Activated CD4-positive, alpha-beta T cell treated with anti-CD3 and anti-CD28 coated beads for 1 hour (primary cell): Measurements from ENCODE around the gene GSTCD.
"Not testable (repeated sequence)": the region's sequence is repeated elsewhere in the genome, so short reads cannot be mapped to it uniquely, and the experiment has no call there.

Experiments
- DNase-seq: peaks from one replicate; pipeline ENCODE4 v3.0.0-alpha.2; 2020

GSTCD gene

DNA sequence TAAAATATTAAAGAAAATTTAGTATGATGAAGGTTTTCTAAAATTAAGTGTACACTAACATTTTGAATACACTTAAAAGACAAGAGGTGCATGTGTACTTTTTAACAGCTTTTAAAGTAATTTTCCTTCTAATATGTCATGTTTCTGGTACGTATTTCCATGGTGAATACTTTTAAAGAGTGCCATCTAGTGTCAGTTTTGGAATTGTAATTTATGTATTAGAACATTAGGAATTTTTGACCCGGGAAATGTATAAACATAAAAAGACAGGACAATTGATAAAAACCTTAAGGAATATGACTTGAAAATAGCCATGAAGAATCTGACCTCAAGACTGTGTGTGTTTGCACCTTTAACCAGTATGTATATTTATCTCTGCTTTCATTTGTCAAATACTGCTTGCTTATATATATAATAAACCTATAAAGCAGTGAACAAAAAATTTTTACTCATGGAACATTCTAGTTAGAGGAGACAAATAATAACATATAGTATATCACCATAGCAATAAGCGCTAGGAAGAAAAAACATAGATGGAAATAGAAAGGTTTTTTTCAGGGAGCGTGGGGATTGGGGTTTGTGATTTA lies 7.2 kb downstream of the GSTCD start:
- no peak for DNase-seq

DNA sequence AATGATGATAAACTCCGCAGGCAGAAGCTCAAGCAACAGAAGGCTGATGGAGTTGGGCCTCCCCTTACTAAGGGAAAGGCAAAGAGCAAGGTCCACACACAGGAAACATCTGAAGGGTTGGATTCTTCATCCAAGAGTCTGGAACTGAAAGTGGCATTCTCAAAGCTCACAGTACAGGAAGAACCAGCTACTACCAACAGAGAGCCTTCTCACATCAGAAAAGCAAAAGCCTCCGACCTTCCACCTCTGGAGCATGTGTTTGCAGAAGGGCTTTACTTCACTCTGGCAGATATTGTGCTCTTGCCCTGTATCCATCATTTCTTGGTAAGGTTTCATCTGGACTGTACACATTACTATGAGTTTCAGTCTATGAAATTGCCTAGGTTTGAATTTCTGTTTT lies 10.6 kb downstream of the GSTCD start:
- no peak for DNase-seq

DNA sequence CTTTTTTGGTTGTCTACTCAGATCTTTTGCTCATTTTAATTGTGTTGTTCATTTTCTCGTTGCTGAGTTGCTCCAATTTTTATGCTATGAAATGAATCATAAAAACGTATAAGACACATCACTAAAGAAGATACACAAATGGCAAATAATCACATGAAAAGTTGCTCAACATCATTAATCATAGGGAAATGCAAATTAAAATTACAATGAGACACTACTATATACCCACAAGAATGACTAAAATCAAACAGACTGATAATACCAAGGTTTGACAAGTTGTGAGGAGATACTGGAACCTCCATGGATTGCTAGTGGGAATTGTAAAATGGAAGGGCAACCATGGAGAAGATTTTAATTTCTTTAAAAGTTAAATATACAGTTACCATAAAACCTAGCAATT lies 17.0 kb downstream of the GSTCD start:
- DNase-seq: no peak

DNA sequence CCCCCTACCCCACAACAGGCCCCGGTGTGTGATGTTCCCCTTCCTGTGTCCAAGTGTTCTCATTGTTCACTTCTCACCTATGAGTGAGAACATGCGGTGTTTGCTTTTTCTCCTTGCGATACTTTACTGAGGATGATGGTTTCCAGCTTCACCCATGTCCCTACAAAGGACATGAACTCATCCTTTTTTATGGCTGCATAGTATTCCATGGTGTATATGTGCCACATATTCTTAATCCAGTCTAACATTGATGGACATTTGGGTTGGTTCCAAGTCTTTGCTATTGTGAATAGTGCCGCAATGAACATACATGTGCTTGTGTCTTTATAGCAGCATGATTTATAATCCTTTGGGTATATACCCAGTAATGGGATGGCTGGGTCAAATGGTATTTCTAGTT lies 21.3 kb downstream of the GSTCD start:
- DNase-seq: not testable (repeated sequence)

DNA sequence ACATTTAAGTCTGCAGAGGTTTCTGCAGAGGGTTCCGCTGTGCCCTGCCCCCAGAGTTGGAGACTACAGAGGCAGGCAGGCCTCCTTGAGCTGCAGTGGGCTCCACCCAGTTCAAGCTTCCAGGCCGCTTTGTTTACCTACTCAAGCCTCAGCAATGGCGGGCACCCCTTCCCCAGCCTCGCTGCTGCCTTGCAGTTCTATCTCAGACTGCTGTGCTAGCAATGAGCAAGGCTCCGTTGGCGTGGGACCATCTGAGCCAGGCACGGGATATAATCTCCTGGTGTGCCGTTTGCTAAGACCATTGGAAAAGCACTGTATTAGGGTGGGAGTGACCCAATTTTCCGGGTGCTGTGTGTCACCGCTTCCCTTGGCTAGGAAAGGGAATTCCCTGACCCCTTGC lies 26.6 kb downstream of the GSTCD start:
- DNase-seq: not testable (repeated sequence)

DNA sequence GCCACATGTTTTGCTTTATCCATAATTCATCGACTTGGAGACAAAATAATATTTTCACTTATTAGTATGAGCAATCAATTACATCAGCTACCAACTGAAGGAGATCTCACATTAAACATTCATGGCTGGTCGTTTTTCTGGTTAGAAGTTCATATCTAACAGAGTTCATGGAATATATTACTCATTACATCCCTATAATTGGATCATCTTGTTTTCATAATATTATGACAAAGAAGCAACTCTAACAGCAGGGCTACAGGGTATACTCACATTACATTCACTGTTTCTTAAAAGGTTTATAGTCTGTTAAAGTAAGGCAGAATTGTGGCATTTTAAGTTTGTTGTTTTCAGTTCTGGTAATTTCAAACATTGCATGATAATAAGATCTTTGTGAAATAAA lies 33.0 kb downstream of the GSTCD start:
- no peak for DNase-seq

DNA sequence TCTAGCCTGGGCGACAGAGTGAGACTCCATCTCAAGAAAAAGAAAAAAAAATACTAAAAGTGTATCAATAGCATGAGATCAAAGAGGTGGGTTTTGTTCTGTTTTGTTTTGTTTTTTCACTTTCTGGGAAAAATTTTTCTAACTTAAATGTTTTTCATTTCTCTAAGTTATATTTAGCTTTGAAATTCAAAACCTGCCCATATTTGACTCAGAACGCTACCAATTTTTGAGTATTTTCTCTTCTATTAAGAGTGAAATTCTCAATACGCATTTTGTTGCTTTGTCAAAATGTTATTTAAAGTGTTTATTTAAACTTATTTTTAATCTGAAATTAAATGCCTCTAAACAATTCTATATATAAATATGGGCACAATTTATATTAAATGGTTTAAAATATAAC lies 39.6 kb downstream of the GSTCD start:
- DNase-seq: no peak

DNA sequence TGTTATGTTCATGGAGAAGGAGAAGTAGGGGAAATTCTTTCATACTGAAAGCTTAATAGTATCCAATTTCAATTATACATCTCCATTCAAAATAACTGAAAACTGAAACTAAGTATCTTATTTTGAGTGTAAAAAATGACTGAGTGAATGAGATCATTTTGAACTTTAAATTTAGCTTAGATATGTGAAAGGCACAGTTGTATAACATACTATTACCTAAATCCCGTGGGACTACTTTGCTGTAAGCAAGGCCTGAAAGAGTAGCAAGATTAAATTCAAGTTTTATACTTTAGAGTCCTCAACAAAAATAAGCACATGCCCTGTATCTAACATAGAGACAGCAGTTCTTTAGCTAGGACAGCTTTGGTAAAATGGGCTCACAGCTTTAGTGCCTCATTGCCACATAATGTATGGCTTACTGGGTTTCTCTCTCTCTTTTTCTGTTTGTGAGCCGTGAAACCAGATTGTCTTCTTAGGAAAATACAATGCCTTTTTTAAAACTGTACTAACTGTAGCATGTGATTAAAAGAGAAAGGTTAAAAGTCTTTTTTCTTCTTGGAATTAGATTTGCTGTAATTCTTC lies 43.2 kb downstream of the GSTCD start:
- no peak for DNase-seq

DNA sequence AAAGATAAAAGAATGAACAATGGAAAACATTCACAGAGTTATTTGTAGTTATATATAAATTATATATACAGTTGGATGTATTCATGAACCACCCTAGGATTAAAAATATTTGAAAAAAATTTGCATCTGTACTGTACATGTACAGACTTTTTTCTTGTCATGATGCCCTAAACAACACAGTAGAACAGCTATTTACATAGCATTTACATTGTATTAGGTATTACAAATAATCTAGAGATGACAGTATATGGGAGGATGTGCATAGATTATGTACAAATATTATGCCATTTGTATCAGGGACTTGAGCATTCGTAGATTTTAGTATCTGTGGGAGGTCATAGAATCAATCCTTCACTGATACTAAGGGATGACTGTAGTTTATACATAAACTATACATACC lies 44.8 kb downstream of the GSTCD start:
- no peak for DNase-seq

DNA sequence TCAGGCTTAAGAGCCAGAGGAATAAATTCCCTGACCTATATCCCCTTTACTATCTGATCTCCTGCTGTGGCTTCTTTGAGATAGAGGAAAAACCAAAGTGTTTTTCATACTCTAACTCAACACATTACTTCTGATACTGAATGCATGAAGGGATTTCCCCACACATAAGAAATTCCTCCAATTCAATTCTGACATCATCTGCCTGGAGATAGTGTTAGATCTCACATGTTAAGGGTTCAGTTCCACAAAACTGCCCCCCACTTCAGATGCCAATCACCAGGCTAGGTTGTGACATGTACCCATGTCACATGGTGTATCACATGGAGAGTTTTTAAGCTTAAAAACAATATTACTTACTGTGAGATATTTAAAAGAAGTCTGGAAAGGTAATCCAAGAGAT lies 46.8 kb downstream of the GSTCD start:
- DNase-seq: no peak

DNA sequence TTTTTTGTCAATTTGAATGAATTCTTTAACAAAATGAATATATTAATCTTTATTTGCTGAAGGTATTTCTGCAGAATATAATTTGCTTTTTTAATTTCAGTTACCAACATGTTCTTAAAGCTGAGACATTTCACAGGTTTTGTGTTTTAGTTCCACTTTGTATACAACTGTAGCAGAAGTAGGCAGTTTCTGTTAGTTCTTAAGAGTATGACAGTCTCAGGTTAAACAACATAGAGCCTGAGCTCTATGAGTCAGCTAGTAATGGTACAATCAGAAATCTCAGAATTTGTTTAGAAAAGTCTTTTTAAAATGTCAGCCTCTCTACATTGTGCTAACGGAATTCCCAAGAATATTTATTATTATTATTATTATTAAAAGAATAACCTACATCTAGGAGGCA lies 50.4 kb downstream of the GSTCD start:
- no peak for DNase-seq

DNA sequence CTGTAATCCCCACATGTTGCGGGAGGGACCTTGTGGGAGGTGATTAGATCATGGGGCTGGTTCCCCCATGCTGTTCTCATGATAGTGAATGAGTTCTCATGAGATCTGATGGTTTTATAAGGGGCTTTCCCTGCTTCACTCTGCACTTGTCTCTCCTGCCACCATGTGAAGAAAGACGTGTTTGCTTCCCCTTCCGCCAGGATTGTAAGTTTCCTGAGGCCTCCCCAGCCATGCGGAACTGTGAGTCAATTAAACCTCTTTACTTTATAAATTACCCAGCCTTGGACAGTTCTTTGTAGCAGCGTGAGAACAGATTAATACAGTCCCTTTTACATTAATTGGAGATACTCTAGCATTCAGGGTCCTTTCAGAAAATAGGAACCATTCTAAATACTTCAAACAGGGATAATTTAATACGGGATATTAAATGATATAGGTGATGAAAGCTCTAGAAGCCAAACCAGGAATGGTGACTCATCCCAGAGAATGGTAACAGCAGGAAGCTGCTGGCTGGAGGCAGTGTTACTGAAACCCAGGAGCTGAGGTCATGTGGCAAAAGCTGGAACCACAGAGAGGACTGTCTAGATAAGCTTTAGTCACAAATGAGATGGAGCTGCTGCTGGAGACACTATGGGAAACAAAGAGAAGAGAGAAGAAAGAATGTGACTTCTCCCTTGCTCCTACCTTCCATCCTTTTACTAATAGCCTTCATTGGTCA lies 57.3 kb downstream of the GSTCD start:
- DNase-seq: no peak

DNA sequence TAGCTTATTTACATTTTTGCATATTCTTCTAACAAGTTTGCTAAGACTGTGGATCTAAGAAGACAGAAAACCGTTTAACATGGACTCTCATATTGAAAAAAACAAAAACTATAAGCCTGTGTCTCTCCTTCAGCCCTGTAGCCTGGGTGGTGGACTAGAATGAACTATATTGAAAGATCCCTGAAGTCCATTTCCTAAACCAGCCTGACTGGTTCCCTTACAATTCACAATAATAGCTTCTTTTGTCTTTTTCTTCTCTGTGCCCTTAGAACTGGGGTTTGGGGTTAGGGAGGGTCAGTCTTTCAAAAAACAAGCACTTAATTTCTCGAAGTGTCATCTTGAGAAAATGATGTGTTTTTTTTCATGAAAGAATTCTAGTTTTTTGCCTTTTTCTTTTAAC lies 59.0 kb downstream of the GSTCD start:
- no peak for DNase-seq

DNA sequence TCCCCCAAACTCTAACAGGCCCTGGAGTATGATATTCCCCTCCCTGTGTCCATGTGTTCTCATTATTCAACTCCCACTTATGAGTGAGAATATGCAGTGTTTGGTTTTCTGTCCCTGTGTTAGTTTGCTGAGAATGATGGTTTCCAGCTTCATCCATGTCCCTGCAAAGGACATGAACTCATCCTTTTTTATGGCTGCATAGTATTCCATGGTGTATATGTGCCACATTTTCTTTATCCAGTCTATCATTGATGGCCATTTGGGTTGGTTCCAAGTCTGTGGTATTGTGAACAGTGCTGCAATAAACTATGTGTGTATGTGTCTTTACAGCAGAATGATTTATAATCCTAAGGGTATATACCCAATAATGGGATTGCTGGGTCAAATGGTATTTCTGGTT lies 61.9 kb downstream of the GSTCD start:
- not testable (repeated sequence) for DNase-seq

DNA sequence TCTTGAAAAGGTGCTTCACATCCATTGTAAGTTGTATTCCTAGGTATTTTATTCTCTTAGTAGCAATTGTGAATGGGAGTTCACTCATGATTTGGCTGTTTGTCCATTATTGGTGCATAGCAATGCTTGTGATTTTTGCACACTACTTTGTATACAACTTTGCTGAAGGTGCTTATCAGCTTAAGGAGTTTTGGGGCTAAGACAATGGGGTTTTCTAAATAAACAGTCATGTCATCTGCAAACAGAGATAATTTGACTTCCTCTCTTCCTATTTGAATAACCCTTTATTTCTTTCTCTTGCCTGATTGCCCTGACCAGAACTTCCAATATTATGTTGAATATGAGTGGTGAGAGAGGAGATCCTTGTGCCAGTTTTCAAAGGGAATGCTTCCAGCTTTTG lies 63.5 kb downstream of the GSTCD start:
- not testable (repeated sequence) for DNase-seq

DNA sequence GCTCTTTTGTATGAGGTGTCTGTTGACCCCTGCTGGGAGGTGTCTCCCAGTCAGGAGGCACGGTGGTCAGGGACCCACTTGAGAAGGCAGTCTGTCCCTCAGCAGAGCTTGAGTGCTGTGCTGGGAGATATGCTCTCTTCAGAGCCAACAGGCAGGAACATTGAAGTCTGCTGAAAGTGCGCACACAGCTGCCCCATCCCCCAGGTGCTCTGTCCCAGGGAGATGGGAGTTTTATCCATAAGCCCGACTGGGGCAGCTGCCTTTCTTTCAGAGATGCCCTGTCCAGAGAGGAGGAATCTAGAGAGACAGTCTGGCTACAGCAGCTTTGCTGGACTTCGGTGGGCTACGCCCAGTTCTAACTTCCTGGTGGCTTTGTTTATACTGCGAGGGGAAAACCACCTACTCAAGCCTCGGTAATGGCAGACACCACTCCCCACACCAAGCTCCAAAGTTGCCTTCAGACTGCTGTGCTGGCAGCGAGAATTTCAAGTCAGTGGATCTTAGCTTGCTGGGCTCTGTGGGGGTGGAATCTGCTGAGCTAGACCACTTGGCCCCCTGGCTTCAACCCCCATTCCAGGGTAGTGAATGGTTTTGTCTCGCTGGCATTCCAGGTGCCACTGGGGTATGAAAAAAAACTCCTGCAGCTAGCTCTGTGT lies 67.3 kb downstream of the GSTCD start:
- not testable (repeated sequence) for DNase-seq

DNA sequence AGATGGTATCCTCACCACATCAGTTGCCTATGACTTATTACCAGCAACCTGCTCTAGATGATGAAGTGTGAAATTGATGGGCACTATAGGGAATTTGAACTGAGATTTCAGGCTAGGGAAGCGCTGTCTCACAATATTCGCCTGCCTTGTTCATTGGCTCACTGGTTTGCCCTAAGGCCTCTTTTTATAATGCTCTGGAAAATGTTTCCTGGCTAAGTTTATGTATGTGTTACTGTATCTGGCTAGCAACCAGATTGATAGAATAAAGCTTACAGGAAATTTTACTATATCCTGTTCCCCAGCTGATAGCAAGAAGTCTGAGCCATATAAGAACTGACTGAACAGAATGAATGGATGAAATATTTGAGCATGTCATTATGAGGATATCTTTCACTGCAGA lies 71.6 kb downstream of the GSTCD start:
- DNase-seq: no peak

DNA sequence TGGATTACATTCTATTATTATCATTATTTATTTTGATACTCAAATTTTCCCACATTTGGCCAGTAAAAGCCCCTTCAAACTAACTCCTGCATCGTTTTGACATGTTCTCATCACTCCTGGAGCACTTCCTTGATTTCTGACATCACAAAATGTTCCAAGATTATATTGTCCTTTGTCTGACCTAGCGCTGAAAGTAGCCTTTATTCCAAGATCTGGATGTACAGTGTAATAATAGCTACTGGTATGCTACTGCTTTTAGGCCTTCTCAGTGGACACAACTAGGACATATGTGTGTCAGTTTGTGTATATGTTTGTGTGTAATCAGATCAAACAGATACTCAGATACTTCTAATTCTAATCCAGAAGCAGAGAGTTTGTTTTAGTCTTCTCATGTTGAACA lies 76.2 kb downstream of the GSTCD start:
- no peak for DNase-seq

DNA sequence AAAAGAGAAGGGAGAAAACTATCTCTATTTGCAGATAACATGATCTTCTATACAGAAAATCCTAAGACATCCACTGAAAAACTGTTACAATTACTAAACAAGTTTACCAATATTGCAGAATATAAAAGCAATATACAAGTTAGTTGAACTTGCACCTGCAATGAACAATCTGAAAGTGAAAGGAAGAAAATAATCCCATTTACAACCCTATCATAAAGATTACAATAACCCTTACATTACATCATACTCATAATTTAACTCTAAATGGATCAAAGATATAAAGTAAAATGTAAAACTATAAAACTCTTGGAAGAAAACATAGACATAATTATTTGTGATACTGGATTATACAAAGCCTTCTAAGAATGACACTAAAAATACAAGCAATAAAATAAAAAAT lies 77.2 kb downstream of the GSTCD start:
- no peak for DNase-seq

DNA sequence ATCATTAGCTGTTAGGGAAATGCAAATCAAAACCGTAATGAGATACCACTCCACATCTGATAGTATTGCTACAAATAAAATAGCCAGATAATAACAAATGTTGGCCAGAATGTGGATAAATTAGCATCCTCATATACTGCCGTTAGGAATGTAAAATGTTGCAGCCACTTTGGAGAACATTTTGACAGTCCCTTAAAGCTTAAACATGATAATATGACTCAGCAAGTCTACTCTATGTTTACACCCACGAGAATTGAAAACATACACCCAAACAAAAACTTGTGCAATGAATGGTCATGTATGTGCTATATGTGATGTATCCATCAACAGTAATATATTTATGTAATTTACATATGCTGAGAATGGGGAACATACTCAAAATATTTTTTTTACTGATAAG lies 78.2 kb downstream of the GSTCD start:
- no peak for DNase-seq

DNA sequence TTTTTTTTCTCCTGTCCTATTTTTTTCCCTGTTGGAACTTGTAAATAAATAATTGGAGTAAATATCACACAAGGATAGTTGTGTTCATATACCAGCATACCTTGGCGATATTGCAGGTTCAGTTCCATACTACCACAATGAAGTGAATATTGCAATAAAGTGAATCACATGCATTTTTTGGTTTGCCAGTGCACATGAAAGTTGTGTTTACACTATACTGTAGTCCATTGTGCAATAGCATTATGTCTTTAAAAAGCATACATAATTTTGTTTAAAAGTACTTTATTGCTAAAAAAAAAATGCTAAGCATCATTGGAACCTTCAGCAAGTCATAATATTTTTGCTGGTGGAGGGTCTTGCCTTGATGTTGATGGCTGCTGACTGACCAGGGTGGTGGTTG lies 88.6 kb downstream of the GSTCD start:
- DNase-seq: no peak

DNA sequence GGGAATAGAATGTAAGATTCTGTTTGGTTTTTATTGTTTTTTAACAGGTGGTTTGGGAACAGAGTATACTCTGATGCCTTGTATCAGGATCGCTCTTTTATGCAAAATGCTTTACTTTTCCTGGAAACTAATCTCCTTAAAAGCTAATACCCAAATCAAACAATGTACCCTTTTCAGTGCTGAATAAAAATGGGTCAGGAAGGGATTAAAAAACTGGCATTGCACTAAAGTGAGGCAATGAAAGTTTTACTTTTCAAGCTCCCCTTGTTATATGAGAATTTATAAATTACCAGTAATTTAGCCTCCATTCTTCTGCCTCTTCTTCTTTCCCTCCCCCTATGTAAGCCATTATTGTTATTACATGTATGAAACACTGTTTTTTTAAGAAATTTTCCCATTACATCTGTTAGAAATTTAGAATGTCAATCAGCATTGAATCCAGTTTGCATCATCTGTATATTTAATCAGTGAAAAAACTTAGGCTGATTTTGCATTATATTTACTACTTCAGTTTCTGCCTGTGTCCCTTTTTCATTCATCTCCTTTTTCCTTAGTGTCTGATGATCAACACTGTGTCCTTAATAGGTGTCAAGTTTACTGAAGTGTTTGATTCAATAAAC lies 97.0 kb downstream of the GSTCD start:
- no peak for DNase-seq

DNA sequence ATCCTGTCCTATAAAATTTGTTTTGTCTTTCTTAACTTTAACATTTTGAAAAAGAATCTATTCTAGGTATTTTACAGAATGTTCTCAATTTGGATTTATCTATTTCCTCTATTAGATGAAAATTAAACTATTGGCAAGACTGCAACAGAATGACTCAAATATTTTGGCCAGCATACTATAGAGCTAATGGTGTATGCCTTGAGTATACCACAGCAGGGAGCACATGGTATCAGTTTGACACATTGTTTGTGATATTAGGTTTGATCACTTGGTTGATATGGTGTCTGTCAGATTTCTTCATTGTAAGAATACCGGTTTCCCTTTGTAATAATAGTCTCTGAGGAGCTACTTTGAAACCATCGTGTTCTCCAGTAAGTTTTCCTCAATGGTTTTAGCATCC lies 98.9 kb downstream of the GSTCD start:
- no peak for DNase-seq
